AG04449 (cell line): ENCODE measurements around the gene RNH1.

Source experiments
- CTCF ChIA-PET: fragments of 350-600 bp; formaldehyde crosslinking; extraction: SDS; loops from one replicate; lab custom pipeline; 2021; ENCODE audit warnings: antibody characterized with exemption; lab: Yijun Ruan, JAX
- POLR2A ChIA-PET: fragments of 400-600, 350-600 bp; formaldehyde crosslinking; extraction: SDS; loops from one replicate; lab custom pipeline; 2020; ENCODE audit warnings: antibody characterized with exemption, inconsistent platforms; lab: Yijun Ruan, JAX
- DNase-seq: peaks from one replicate; pipeline ENCODE4 v3.0.0-alpha.2; 2010; ENCODE audit warnings: low read depth, low spot score
- H3K4me3 ChIP-seq: 2 replicates; pipeline ENCODE4 v1.5.1; 2011; ENCODE audit warnings: low read depth, mild to moderate bottlenecking, control low read depth, low read length
- TF ChIP-seq, protein P1 (sequence below): IDR thresholded peaks from one replicate; pipeline ENCODE4 v1.5.1; 2011; ENCODE audit warnings: mild to moderate bottlenecking, moderate library complexity, low read length, control low read depth, inconsistent platforms; ENCODE audit not compliant: insufficient read depth; ENCODE audit errors: missing control alignments

Gene RNH1

DNA sequence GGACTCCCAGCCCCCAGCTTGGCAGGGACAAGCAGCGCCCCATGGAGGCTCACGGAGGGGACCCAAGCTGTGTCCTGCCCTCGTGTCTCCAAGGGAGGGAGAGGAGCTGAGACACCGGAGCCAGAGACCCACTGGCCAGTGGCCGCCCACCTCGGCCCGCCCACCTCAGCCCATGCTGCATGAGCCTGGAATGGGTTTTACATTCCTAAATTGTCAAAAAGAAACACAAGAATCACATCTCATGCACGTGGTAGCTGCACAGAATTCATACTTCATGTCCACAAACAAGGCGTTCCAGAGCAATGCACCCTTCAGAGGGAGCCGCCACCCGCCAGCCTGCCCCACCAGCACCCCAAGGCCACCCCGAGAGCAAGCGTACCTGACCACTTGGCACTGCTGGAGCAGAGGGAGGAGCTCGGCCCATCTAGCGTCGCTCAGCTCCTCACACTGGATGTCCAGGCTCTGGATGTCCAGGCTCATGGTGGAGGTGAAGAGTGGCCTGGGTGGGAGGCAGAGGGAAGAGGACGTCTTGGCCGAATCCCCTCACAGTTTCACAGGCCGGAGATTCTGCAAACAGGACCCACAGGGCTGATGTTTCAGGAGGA is 5.3 kb downstream of the RNH1 start:
- no peak overlapping the region for H3K4me3 ChIP-seq
- no peak for DNase-seq
- ChIA-PET POLR2A (no interaction called here), CTCF (no interaction called here)
- TF ChIP-seq, protein P1, sequence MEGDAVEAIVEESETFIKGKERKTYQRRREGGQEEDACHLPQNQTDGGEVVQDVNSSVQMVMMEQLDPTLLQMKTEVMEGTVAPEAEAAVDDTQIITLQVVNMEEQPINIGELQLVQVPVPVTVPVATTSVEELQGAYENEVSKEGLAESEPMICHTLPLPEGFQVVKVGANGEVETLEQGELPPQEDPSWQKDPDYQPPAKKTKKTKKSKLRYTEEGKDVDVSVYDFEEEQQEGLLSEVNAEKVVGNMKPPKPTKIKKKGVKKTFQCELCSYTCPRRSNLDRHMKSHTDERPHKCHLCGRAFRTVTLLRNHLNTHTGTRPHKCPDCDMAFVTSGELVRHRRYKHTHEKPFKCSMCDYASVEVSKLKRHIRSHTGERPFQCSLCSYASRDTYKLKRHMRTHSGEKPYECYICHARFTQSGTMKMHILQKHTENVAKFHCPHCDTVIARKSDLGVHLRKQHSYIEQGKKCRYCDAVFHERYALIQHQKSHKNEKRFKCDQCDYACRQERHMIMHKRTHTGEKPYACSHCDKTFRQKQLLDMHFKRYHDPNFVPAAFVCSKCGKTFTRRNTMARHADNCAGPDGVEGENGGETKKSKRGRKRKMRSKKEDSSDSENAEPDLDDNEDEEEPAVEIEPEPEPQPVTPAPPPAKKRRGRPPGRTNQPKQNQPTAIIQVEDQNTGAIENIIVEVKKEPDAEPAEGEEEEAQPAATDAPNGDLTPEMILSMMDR: no peak

DNA sequence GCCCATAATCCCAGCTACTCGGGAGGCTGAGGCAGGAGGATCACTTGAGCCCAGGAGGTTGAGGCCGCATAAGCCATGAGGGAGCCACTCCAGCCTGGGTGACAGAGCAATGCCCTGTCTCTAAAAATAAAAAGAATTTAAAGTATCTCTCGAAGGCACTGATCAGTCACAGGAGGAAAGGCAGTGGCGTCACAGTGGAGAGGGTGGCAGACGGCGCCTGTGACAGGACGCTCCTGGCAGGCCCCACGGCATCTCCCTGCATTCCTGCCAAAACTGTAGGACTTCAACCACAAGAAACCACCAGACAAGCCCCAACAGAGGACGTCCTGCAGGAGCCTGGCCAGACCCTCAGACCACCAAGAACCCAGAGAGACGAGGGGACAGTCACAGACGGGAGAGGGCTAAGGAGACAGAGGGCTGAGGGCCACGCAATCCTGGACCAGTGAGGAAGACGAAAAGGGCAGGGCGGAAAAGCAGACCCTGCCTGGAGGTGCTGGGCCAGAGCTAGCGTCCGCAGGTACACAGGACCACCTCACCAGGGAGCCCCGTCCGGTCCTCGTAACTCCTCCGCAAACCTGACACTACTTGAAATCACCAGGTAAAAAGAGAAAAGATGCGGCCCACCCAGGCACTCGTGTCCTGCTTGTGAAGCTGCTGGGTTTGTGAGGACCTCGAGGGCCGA is 5.9 kb downstream of the RNH1 start:
- CTCF ChIA-PET: no interaction called here
- no peak for DNase-seq
- POLR2A ChIA-PET: no interaction called here
- TF ChIP-seq, protein P1: no peak
- H3K4me3 ChIP-seq: no peak overlapping the region

DNA sequence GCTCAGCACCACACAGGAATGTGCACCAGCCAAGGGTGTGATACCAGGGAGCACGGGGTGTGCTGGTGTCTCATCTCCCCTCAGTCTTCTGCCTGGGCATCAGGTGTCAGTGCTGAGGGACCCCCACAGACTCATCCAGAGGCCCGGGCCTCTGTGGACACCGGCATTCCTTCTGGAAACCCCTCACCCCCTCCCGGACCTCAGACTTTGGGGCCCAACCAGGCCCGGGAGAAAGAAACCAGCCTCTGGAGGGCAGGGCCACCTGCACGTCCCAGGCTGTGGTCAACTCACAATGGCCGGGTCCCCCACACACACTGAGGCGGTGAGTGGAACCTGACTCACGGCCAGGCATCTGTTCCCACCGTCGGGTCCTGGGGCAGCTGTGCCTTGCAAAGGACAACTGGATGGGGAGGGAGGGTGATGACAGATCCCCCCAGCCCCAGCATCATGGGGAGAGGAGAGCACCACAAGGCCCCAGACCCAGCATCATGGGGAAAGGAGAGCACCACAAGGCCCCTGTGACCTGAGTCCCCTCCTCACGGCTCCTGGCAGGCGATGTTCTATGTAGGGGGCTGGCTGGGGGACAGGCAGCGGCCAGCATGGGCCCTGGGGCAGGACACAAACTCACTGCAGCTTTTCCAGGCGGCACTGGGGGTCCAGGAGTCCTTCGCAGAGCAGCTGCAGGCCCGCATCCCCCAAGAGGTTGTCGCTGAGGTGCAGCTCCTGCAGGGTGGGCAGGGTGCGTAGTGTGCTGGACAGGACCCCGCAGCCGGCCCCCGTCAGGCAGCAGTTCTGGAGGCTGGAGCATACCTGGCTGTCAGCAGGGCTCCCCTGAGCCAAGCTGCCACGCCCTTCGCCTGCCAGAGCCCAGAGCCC is 7.6 kb downstream of the RNH1 start:
- ChIA-PET CTCF (no interaction called here), POLR2A (no interaction called here)
- DNase-seq: no peak
- no peak overlapping the region for H3K4me3 ChIP-seq
- TF ChIP-seq, protein P1: no peak

DNA sequence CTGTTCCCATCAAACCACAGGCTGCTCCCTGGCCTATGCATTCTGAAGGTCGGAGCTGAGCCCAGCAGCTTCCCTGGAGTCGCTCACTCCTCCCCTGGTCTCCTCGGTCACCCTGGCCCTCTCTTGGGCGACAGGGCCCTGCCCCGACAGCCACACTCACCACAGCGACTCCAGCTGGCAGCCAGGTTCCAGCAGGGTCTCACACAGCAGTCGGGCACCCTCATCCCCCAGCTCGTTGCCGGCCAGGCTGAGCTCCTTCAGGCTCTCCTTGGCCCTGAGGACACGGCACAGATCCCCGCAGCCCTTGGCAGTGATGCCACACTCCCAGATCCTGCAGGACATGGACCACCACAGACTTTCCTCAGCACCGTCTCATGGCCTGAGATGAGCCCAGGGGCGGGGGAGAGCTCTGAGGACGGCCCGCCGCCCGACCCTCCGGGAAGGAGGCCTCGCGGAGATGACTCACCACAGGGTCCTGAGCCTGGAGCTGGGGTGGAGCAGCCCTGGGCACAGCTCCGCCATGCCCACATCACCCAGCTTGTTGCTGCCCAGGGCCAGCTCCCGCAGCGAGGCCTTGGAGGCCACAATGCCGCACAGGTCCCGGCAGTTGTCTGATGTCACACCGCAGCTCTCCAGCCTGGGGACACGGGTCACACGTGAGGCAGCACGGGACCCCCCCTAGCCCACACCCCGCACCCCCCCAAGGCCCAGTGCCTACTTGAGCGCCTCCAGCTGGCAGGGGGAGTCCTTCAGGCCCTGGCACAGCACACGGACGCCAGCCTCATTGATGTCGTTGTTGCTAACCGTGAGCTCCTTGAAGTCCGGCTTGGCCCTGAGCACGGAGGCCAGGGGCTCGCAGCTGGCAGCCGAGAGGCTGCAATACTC is 8.5 kb downstream of the RNH1 start:
- CTCF ChIA-PET: no interaction called here
- POLR2A ChIA-PET: no interaction called here
- TF ChIP-seq, protein P1: no peak
- H3K4me3 ChIP-seq: no peak overlapping the region
- DNase-seq: no peak

DNA sequence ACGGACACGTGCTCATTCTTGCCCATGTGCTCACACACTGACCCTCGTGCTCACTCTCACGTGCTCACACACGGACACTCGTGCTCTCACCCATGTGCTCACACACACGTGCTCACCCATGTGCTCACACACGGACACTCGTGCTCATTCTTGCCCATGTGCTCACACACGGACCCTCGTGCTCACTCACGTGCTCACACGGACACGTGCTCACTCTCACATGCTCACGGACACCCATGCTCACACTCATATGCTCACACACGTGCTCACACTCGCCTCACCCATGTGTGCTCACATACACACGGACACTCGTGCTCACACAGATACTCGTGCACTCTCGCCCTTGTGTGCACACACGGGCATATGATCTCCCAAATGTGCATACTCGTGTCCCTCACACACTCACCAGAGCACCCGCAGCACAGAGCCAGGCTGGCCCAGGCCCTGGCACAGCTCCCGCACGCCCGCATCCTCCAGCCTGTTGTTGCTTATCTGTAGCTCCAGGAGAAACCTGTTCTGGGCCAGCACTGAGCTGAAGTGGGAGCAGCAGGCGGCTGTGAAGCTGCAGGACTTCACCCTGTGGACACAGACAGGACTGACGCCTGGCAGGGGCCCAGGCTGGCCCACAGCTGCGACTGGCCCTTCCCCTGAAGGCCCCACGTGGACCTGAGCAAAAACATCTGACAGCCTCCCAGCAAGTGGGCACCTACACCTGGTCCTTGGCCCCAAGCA is 9.3 kb downstream of the RNH1 start:
- ChIA-PET POLR2A (no interaction called here), CTCF (no interaction called here)
- TF ChIP-seq, protein P1: no peak
- no peak overlapping the region for H3K4me3 ChIP-seq
- DNase-seq: no peak
